Peyer's patch (tissue), 4 donors: ENCODE data around the gene FGF12.

Source experiments
- CTCF ChIP-seq, 6 experiments: fragments of 450-650 bp in 4 of 6; fragments of 200-600 bp in 2 of 6; sonication (generic) in 1 of 6; IDR thresholded peaks; one replicate each; pipeline ENCODE4 v1.5.1; 2017 to 2019; ENCODE audit warnings: antibody characterized with exemption in 6 of 6, mild to moderate bottlenecking in 3 of 6, moderate library complexity in 1 of 6
- POLR2A ChIP-seq, 2 donors: fragments of 450-650 bp; IDR thresholded peaks; one replicate each; pipeline ENCODE4 v1.5.1; 2017; ENCODE audit warnings: antibody characterized with exemption in 2 of 2, mild to moderate bottlenecking in 2 of 2, moderate library complexity in 2 of 2

DNA sequence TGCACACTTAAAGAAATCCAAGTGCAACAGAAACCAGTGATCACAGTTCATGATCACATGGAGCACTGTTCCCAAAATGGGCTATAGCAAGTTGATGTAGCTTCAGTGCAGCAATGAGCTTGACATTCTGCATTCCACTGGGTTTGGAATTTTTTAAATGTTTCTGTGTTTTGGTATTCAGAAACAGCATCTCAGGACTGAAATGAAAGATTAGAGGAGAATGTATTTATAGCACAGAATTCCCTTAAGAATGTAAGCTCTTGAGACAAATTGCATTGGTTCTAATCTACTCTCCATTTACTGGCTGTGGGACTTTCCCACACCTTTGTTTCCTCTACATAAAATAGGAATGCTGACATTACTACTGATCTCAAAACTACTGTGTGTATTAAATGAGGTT, 162.7 kb downstream of the FGF12 start:
- TF ChIP-seq CTCF (IDR thresholded peaks at IDR 0.05), result no peak
- no peak for TF ChIP-seq POLR2A (IDR thresholded peaks at IDR 0.05)
